Measurements from ENCODE around the gene PSAP. TPM values are rescaled to one million over a fixed set of nuclear protein-coding genes. Genes with fewer than 3 reads are reported as not detected.
A peak's percentile ranks its signal among the peaks of the same experiment; 100 is the strongest.

The PSAP gene
- polyA plus RNA-seq, 2 of the 4 experiments (the other 2 are of a cell fraction) = 690 to 1,519 TPM

DNA sequence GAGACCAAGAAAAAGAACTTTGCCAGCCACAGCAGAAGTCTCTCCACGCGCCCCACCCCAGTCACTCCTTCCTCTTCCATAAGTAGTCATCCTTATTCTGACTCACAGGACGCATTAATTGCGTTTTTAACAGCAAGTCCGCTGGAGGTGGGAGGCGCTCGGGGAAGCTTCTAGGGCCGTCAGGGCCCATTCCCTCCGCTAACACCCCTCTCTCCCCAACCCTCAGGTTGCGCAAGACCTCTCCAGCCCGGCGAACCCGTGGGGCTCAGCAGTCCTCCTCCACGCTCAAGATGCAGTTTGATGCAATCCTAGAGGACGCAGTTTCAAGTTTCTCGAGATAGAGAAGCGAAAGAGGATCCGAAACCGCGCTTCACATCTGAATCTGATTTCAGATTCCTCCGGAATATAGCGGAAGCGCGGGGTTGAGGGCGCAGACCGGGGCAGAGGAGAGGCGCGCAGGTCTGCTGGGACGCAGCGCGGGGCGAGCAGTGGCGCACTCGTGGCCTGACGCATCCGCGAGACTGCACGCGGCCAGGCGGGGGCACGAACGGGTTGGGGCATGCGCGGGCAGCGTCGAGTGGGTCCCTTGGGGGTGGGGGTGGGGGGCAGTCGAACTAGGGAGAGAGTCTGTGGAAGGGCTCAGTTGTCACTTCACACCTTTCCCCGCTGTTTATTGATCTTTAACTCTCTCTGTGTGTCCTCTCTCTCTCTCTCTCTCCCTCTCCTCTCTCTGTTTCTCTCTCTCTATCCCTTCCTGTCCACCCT lies 37.8 kb upstream of the PSAP start:
- ChIA-PET CTCF (interaction anchor here (0.6 to 2.5 kb wide), 11 partner anchors 8 to 160 kb away, joined by 3 to 5 read pairs (median 4); partner anchors contain the start of gene PSAP), POLR2A (interaction anchor here (0.7 to 2.4 kb wide), 6 partner anchors 16 to 328 kb away, joined by 3 to 13 read pairs (median 3); no protein-coding TSS in a partner anchor)
- Histone ChIP-seq H3K4me3 (peak overlapping the region; percentile 61), H3K27ac (peak overlapping the region; percentile 94 to 97), H3K4me1 (peaks cover 30% of the 10 kb centered on the region), H3K9me3 (no peaks in the 10 kb centered on the region), H3K4me2 (peak overlapping the region; percentile 91)
- DNase-seq (ENCODE audit: low read depth in 1 of 2, low spot score in 1 of 2) (peak; percentile 72 to 79), FAIRE-seq (no peak), ATAC-seq (peak; percentile 94 to 96)
- WGBS (ENCODE audit: missing lambda C conversion rate) = under 1% methylated on average over 48 of the region's 48 CpGs
- TF ChIP-seq GATA3 (IDR thresholded peaks at IDR 0.05; ENCODE audit: borderline replicate concordance) (peak; percentile 25; the same call in 1 of the 2 replicates), MAZ (IDR thresholded peaks at IDR 0.05; ENCODE audit: borderline replicate concordance, low read depth, low read length) (no peak), TFCP2L1 (CRISPR knock-in tag; IDR thresholded peaks at IDR 0.05) (no peak), EHMT2 (IDR thresholded peaks at IDR 0.05; ENCODE audit: low read depth) (no peak), FOXS1 (CRISPR knock-in tag; IDR thresholded peaks at IDR 0.05) (no peak), KDM5A (IDR thresholded peaks at IDR 0.05) (no peak), EP300 (IDR thresholded peaks at IDR 0.05) (no peak), ZSCAN20 (CRISPR knock-in tag; IDR thresholded peaks at IDR 0.05) (no peak), NFE2L2 (conservative IDR thresholded peaks at IDR 0.05; ENCODE audit: low read length) (no peak), POLR2AphosphoS2 (conservative IDR thresholded peaks at IDR 0.05; ENCODE audit: low read length) (no peak), JUNB (IDR thresholded peaks at IDR 0.05) (no peak), PHF8 (IDR thresholded peaks at IDR 0.05; ENCODE audit: borderline replicate concordance, low read depth) (peak; percentile 68), RAD21 (conservative IDR thresholded peaks at IDR 0.05 in 1 of 2, IDR thresholded peaks at IDR 0.05 in 1 of 2) (peak in 1 of 2 experiments; percentile 47; a peak in 2 of 5 replicates), FOSB (CRISPR knock-in tag; IDR thresholded peaks at IDR 0.05) (no peak), ZC3H11A (IDR thresholded peaks at IDR 0.05) (no peak), NPAS2 (CRISPR knock-in tag; IDR thresholded peaks at IDR 0.05; ENCODE audit: borderline replicate concordance) (no peak; the same call in 1 of the 2 replicates), HOXB5 (CRISPR knock-in tag; IDR thresholded peaks at IDR 0.05) (no peak), CEBPB (IDR thresholded peaks at IDR 0.05) (peak; percentile 98 to 100), KDM1A (IDR thresholded peaks at IDR 0.05; ENCODE audit: low read depth) (no peak), HEYL (CRISPR knock-in tag; IDR thresholded peaks at IDR 0.05) (no peak), SMC3 (IDR thresholded peaks at IDR 0.05) (peak; percentile 38; the same call in 1 of the 3 replicates), RARB (CRISPR knock-in tag; IDR thresholded peaks at IDR 0.05) (no peak), RFX5 (IDR thresholded peaks at IDR 0.05) (no peak), POLR2A (IDR thresholded peaks at IDR 0.05; ENCODE audit: low read length) (peak; percentile 80), NR3C1 (IDR thresholded peaks at IDR 0.05) (no peak)
- TF ChIP-seq, protein P1, sequence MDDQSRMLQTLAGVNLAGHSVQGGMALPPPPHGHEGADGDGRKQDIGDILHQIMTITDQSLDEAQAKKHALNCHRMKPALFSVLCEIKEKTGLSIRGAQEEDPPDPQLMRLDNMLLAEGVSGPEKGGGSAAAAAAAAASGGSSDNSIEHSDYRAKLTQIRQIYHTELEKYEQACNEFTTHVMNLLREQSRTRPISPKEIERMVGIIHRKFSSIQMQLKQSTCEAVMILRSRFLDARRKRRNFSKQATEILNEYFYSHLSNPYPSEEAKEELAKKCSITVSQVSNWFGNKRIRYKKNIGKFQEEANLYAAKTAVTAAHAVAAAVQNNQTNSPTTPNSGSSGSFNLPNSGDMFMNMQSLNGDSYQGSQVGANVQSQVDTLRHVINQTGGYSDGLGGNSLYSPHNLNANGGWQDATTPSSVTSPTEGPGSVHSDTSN (IDR thresholded peaks at IDR 0.05) = no peak
- TF ChIP-seq, protein P2, sequence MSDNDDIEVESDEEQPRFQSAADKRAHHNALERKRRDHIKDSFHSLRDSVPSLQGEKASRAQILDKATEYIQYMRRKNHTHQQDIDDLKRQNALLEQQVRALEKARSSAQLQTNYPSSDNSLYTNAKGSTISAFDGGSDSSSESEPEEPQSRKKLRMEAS (IDR thresholded peaks at IDR 0.05) = peak; percentile 98
- TF ChIP-seq, protein P3, sequence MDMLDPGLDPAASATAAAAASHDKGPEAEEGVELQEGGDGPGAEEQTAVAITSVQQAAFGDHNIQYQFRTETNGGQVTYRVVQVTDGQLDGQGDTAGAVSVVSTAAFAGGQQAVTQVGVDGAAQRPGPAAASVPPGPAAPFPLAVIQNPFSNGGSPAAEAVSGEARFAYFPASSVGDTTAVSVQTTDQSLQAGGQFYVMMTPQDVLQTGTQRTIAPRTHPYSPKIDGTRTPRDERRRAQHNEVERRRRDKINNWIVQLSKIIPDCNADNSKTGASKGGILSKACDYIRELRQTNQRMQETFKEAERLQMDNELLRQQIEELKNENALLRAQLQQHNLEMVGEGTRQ (IDR thresholded peaks at IDR 0.05) = no peak
- TF ChIP-seq, protein P4, sequence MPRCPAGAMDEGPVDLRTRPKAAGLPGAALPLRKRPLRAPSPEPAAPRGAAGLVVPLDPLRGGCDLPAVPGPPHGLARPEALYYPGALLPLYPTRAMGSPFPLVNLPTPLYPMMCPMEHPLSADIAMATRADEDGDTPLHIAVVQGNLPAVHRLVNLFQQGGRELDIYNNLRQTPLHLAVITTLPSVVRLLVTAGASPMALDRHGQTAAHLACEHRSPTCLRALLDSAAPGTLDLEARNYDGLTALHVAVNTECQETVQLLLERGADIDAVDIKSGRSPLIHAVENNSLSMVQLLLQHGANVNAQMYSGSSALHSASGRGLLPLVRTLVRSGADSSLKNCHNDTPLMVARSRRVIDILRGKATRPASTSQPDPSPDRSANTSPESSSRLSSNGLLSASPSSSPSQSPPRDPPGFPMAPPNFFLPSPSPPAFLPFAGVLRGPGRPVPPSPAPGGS (IDR thresholded peaks at IDR 0.05) = peak; percentile 69; the same call in 2 of the 3 replicates
- TF ChIP-seq, protein P5, sequence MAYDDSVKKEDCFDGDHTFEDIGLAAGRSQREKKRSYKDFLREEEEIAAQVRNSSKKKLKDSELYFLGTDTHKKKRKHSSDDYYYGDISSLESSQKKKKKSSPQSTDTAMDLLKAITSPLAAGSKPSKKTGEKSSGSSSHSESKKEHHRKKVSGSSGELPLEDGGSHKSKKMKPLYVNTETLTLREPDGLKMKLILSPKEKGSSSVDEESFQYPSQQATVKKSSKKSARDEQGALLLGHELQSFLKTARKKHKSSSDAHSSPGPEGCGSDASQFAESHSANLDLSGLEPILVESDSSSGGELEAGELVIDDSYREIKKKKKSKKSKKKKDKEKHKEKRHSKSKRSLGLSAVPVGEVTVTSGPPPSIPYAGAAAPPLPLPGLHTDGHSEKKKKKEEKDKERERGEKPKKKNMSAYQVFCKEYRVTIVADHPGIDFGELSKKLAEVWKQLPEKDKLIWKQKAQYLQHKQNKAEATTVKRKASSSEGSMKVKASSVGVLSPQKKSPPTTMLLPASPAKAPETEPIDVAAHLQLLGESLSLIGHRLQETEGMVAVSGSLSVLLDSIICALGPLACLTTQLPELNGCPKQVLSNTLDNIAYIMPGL (CRISPR knock-in tag; IDR thresholded peaks at IDR 0.05; ENCODE audit: borderline replicate concordance) = no peak
- TF ChIP-seq, protein P6, sequence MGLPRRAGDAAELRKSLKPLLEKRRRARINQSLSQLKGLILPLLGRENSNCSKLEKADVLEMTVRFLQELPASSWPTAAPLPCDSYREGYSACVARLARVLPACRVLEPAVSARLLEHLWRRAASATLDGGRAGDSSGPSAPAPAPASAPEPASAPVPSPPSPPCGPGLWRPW (IDR thresholded peaks at IDR 0.05) = 0 out of 2 replicates have a peak, but pooled peaks have one; percentile 43
- TF ChIP-seq, protein P7, sequence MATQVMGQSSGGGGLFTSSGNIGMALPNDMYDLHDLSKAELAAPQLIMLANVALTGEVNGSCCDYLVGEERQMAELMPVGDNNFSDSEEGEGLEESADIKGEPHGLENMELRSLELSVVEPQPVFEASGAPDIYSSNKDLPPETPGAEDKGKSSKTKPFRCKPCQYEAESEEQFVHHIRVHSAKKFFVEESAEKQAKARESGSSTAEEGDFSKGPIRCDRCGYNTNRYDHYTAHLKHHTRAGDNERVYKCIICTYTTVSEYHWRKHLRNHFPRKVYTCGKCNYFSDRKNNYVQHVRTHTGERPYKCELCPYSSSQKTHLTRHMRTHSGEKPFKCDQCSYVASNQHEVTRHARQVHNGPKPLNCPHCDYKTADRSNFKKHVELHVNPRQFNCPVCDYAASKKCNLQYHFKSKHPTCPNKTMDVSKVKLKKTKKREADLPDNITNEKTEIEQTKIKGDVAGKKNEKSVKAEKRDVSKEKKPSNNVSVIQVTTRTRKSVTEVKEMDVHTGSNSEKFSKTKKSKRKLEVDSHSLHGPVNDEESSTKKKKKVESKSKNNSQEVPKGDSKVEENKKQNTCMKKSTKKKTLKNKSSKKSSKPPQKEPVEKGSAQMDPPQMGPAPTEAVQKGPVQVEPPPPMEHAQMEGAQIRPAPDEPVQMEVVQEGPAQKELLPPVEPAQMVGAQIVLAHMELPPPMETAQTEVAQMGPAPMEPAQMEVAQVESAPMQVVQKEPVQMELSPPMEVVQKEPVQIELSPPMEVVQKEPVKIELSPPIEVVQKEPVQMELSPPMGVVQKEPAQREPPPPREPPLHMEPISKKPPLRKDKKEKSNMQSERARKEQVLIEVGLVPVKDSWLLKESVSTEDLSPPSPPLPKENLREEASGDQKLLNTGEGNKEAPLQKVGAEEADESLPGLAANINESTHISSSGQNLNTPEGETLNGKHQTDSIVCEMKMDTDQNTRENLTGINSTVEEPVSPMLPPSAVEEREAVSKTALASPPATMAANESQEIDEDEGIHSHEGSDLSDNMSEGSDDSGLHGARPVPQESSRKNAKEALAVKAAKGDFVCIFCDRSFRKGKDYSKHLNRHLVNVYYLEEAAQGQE (IDR thresholded peaks at IDR 0.05) = no peak
